SKM-1 treated with dmso at 0.1 percent for 144 hours (cell line): ENCODE measurements around the gene GBX2.

Source experiments
- DNase-seq: peaks from one replicate; lab custom pipeline; 2025; ENCODE audit not compliant: unreplicated experiment; lab: John Stamatoyannopoulos, UW

The GBX2 gene

GRCh38 chr2:236169741-236170589 lies 1.8 kb upstream of the GBX2 start:
- DNase-seq = no peak

DNA sequence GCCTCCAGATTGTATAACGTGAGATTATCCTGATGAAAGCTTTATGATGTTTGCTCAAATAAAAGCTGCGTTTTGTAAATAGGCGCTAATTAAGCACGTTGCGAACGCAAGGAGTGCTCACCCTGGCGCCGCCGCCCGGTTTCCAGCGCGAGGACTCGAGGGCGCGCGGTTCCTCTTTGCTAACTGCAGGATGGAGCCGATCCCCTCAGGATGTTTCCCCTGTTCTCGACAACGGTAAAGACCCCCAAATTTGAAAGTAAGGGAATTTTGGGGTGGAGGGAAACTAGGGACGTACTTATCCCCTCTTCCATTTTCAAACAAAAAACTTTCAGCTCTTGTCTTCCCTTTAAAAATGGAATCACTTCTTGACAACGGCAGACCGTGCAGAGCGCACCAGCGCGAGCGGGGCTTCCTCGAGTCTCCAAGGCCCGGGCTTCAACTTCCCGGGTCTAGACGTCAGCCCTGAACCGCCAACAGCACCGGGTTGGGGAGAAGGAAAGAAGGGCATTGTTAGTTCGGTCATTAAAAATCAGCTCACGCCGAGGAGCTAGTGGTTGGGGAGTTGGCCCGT lies 1.1 kb upstream of the GBX2 start:
- no peak for DNase-seq

GRCh38 chr2:236167297-236168109 lies 683 bp downstream of the GBX2 start:
- no peak for DNase-seq

DNA sequence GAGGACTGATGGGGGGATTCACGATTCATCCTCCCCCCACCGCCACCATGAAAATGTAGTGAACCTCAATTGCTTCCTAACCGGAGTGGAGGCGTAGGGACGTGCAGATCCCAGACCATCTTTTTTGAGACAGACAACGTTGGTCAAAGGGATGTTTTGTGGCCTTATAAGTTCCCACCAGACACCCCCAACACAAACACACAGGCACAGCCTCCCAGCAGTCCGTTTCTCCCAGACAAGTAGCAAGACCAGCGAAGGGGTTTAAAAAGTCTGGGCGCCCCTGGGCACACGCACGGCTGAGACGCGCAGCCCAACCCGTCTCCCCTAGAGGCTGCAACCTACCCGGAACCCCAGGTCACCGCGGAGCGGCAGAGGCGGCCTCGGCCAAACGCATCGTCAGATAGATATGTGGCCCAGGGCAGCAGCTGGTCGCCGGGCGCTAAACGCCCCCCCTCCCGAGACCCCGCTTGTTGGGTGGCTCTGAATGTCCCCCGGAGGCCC lies 1.3 kb downstream of the GBX2 start:
- no peak for DNase-seq

DNA sequence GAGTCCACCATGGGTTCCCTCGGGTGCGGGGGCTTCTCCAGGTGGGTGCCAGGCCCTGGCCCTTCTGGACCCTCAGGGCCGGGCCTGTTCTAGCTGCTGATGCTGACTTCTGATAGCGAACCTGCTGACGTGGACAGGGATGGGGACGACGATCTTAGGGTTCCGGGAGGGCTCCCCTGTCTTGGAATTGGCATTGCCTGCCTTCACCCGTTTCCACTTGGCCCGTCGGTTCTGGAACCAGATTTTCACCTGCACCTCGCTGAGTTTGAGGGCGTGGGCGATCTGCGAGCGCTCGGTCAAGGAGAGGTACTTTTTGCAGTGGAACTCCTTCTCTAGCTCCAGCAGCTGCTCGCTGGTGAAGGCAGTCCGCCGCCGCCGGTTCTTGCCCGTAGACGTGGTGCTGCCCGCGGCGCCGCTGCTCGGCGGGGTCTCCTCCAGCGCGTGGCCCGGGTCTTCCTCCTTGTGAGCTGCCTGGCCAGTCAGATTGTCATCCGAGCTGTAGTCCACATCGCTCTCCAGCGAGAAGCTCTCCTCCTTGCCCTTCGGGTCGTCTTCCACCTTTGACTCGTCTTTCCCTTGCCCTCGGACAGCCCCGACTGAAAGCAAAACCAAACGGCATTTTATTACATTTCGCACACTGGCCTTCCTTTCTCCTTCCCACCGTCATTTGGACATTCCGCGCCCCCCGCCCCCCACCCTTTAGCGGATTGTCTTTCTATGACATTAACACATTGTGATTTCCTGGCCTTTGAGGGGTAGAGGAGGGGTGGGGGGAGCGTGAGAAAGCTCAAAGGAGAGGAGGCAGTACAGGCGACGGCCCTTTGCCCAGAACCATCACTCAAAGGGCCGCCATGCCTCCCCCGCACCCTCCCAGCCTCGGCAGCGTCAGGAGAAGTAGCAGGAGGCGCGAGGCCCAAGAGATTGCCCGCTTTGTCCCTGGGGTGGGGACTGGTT lies 2.1 kb downstream of the GBX2 start:
- no peak for DNase-seq

DNA sequence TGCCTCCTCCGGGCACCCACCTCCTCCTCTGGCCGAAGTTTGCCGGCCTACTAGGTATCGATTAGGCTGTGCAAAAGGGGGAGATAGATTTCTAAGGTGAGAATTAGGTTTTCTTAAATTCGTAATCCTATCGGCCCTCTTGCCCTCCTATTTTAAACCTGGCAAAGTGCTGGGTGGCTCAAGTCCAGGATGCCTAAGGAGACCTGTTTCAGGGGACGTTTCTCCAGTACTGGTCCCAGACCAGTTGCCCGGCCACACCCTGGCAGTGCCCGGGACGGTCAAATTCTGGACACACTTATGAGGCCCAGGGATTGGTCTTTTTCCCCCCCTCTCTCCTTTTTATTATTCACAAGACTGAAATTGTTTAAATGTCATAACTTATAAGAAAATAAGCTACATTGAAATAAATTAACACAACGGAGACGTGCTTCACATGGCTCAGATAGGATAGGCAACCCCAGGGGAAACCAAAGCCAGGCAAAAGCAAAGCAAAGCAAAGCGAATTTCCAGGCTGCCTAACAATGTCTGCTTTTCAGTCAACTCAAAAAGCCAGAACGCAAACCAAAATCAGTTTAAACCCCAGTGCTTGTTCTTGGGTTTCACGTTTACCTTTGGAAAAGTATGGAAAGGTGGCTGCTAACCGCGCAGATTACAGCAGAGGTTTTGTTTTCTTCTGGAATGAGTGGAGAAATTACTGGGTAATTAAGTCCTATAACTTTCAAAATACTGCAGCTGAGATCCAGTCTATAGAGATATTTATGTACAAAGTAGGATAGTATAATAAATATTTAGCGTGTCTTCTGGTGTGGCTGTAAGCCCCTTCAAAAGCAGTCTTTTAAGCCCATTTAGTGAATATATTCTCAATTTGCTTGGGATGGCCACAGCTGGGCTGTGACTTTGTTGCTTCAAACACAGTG lies 3.0 kb downstream of the GBX2 start:
- DNase-seq = no peak

DNA sequence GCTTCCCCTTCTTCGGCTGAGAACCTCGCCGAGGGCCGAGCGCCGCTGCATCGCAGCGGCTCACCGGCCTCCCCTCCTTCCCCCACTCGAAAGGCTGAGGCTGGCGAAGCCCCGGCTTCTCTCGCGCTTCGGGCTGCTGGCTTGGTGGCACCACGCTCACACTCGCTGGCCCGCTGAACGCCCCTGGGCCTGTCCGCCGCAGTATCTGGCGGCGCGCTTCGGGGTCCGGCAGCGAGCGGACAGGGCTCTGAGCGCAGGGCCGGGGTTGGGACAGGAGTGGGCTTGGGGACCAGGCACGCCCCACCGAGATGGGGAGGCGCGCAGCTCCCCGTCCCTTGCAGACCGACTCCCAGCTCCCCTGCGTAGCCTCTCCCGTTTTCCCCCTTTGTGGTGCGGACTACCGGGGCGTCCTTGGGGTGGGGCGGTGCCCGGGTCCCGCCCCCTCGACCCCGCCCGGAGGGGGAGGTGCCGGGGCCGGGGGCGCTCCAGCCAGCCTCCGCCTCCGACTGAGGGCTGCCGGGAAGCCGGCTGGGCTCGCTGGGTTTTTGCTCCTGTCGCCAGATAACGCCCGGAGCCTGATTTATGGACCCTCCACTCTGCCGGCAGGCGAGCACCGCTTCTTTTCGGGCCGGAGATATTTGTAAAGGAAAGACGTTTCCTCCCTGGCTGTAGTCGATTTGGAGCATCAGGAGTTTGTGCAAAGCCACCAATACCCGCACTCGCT lies 3.8 kb downstream of the GBX2 start:
- DNase-seq = no peak

GRCh38 chr2:236163471-236164200 lies 4.5 kb downstream of the GBX2 start:
- no peak for DNase-seq

GRCh38 chr2:236162882-236163470 lies 5.2 kb downstream of the GBX2 start:
- DNase-seq = no peak

- DNase-seq = no peak
Measured at GRCh38 chr2:236162031-236162845, 5.9 kb downstream of the GBX2 start.

DNA sequence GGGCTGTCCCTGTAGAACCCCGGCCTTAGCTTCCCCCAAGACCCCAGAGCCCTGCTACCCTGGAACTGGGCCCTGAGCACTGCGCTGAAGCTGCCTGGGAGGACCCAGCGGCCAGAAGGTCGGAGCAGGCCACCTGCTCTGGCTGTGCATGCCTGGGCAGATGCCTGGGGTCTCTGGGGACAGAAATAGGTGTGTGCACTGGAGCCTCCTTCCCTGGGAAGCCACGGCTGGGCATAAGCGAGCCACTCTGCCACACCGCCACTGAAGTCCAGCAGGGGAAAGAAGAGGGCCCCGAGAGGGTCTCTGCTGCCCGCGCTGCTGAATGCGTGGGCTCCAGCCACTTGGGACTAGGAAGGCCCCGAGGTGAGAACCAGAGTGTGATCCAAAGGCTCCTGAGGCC lies 6.7 kb downstream of the GBX2 start:
- no peak for DNase-seq

- DNase-seq = no peak
Measured at GRCh38 chr2:236161082-236161462, 7.1 kb downstream of the GBX2 start.

- DNase-seq = no peak
Measured at GRCh38 chr2:236160366-236161081, 7.7 kb downstream of the GBX2 start.

- no peak for DNase-seq
Measured at GRCh38 chr2:236159778-236160170, 8.4 kb downstream of the GBX2 start.

GRCh38 chr2:236158969-236159777 lies 9.0 kb downstream of the GBX2 start:
- no peak for DNase-seq
